Endothelial cell of umbilical vein (primary cell): ENCODE results near the gene SSBP3.

Experiments used
- POLR2A ChIP-seq: IDR thresholded peaks from 2 replicates; pipeline ENCODE4 v1.6.1; 2012; ENCODE audit warnings: low read depth, mild to moderate bottlenecking, control low read depth, low read length
- TF ChIP-seq, protein P1 (sequence below), 2 donors: IDR thresholded peaks; 1 replicate in 1 of 2; 2 replicates in 1 of 2; pipeline ENCODE4 v1.5.1; 2011; ENCODE audit warnings: low read length in 2 of 2, mild to moderate bottlenecking in 2 of 2, moderate library complexity in 2 of 2, control low read depth in 1 of 2, inconsistent platforms in 1 of 2, low read depth in 1 of 2; ENCODE audit not compliant: insufficient read depth in 1 of 2; ENCODE audit errors: extremely low read depth in 1 of 2
- TF ChIP-seq, protein P2 (sequence below): IDR thresholded peaks from 2 replicates; pipeline ENCODE4 v1.6.1; 2011; ENCODE audit not compliant: insufficient read depth, insufficient read length

DNA sequence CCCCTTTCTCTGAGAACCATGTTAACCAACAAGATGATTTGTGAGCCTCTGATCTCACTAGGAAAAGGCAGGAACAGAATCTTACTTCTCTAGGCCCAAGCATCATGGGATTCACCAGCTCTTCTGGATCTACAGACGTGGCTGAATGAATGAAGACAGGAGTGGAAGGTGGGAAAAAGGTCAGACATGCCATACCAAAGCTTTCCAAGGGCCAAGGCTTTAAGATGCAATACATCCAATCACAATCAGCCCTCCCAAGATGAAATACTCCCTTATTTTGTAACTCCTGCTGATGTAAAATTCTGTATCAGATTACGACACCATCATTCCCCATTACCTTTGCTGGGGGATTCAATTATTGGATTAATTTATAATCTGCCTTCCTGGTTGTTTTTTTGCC is 80.9 kb downstream of the SSBP3 start:
- TF ChIP-seq, protein P1, sequence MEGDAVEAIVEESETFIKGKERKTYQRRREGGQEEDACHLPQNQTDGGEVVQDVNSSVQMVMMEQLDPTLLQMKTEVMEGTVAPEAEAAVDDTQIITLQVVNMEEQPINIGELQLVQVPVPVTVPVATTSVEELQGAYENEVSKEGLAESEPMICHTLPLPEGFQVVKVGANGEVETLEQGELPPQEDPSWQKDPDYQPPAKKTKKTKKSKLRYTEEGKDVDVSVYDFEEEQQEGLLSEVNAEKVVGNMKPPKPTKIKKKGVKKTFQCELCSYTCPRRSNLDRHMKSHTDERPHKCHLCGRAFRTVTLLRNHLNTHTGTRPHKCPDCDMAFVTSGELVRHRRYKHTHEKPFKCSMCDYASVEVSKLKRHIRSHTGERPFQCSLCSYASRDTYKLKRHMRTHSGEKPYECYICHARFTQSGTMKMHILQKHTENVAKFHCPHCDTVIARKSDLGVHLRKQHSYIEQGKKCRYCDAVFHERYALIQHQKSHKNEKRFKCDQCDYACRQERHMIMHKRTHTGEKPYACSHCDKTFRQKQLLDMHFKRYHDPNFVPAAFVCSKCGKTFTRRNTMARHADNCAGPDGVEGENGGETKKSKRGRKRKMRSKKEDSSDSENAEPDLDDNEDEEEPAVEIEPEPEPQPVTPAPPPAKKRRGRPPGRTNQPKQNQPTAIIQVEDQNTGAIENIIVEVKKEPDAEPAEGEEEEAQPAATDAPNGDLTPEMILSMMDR (IDR thresholded peaks at IDR 0.05; ENCODE audit: extremely low read depth in 1 of 2, insufficient read depth in 1 of 2, low read depth in 1 of 2, low read length in 2 of 2), result no peak
- TF ChIP-seq POLR2A, result no peak
- TF ChIP-seq, protein P2, sequence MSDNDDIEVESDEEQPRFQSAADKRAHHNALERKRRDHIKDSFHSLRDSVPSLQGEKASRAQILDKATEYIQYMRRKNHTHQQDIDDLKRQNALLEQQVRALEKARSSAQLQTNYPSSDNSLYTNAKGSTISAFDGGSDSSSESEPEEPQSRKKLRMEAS, result no peak
